HUES48 (cell line): ENCODE data around the gene CASK.

Experiments used
- H3K27ac ChIP-seq: one replicate; pipeline ENCODE4 v1.7.0; 2013; ENCODE audit warnings: low read depth, low read length, inconsistent platforms
- H3K27me3 ChIP-seq: 2 replicates; pipeline ENCODE4 v1.6.1; 2013; ENCODE audit warnings: mild to moderate bottlenecking, low read length; ENCODE audit not compliant: control insufficient read depth, insufficient read depth
- H3K36me3 ChIP-seq: 2 replicates; pipeline ENCODE4 v1.6.1; 2013; ENCODE audit warnings: low read length; ENCODE audit not compliant: control insufficient read depth, insufficient read depth
- H3K4me1 ChIP-seq: 2 replicates; pipeline ENCODE4 v1.6.1; 2013; ENCODE audit warnings: mild to moderate bottlenecking, low read length; ENCODE audit not compliant: control insufficient read depth, insufficient read depth
- H3K4me3 ChIP-seq: 2 replicates; pipeline ENCODE4 v1.5.1; 2013; ENCODE audit warnings: mild to moderate bottlenecking, low read depth, low read length
- H3K9ac ChIP-seq: 2 replicates; pipeline ENCODE4 v1.6.1; 2013; ENCODE audit warnings: mild to moderate bottlenecking, low read depth, low read length, moderate library complexity
- H3K9me3 ChIP-seq: 2 replicates; pipeline ENCODE4 v1.6.1; 2013; ENCODE audit warnings: low read length; ENCODE audit not compliant: control insufficient read depth, insufficient read depth

The CASK gene

DNA sequence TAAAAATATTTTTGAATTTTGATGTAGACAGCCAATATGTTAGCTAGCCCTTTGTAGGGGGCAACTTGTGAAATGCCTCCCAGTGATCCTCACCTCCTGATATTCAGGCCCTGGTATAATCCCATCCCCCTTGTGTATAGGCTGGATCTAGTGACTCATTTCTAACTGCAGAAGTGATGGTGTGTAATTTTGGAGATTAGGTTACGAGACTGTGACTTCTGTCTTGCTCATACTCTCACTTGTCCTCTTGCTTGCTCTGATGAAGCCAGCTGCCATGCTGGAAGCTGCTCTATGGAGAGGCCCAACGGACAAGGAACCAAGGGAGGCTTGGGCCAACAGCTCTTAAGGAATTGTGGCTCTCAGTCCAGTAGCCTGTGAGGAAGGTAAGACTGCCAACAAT, 137.7 kb downstream of the CASK start:
- Histone ChIP-seq H3K9ac (no peak overlapping the region), H3K27me3 (no peaks in the 10 kb centered on the region), H3K4me3 (no peak overlapping the region), H3K9me3 (no peaks in the 10 kb centered on the region), H3K27ac (no peak overlapping the region), H3K4me1 (no peaks in the 10 kb centered on the region), H3K36me3 (peaks cover 19% of the 10 kb centered on the region)

GRCh38 chrX:41781500-41781899, 141.9 kb downstream of the CASK start:
- H3K27ac ChIP-seq: no peak overlapping the region
- H3K9me3 ChIP-seq: no peaks in the 10 kb centered on the region
- no peak overlapping the region for H3K4me3 ChIP-seq
- no peaks in the 10 kb centered on the region for H3K27me3 ChIP-seq
- no peaks in the 10 kb centered on the region for H3K4me1 ChIP-seq
- no peak overlapping the region for H3K9ac ChIP-seq
- peaks cover 12% of the 10 kb centered on the region for H3K36me3 ChIP-seq

DNA sequence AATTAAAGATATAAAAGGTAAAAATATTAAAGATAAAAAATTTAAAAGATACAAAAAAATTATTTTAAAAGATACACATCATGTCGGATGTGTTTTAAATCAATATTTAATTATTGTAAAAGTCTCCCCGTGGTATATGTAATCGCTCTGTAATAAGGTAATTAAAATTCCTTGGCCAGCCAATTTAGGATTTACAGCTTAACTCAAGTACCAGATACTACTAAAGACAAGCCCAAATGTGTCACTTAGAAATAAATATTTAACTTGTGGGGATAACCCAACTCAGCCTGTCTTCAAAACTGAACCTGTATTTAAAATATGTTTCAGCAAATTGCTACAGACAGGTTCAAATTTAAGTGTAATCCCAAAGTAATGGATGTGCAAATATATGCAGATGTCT, 143.4 kb downstream of the CASK start:
- Histone ChIP-seq H3K27ac (no peak overlapping the region), H3K4me3 (no peak overlapping the region), H3K27me3 (no peaks in the 10 kb centered on the region), H3K9ac (no peak overlapping the region), H3K36me3 (no peaks in the 10 kb centered on the region), H3K9me3 (no peaks in the 10 kb centered on the region), H3K4me1 (no peaks in the 10 kb centered on the region)

- Histone ChIP-seq H3K27ac (no peak overlapping the region), H3K27me3 (no peaks in the 10 kb centered on the region), H3K36me3 (no peaks in the 10 kb centered on the region), H3K9me3 (no peaks in the 10 kb centered on the region), H3K9ac (no peak overlapping the region), H3K4me1 (no peaks in the 10 kb centered on the region), H3K4me3 (no peak overlapping the region)
Observed at GRCh38 chrX:41779030-41779564, 144.3 kb downstream of the CASK start.

DNA sequence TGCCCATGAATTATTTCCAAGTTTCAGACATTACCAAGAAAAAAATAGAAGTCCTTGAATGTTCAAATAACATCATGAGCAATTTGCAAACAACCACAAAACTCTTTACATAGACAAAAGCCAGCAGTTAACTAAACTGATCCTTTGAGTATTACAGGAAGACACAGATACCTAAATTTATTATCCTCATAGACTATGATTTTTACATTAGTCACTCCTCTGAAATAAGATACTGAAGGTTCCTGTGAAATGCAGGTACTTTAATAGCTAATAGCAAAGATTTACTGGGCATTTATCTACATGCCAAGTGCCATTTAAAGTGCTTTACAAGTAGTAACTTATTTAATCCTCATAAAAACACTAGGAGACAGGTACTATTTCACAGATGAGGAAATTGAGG, 161.7 kb downstream of the CASK start:
- H3K4me3 ChIP-seq: no peak overlapping the region

GRCh38 chrX:41761169-41761568, 162.2 kb downstream of the CASK start:
- no peaks in the 10 kb centered on the region for H3K36me3 ChIP-seq

More for the DNA sequence above, 161.7 kb downstream of the CASK start:
- H3K9me3 ChIP-seq: no peaks in the 10 kb centered on the region
- H3K4me1 ChIP-seq: peaks cover 13% of the 10 kb centered on the region
- H3K27me3 ChIP-seq: no peaks in the 10 kb centered on the region
- H3K9ac ChIP-seq: no peak overlapping the region
- no peaks in the 10 kb centered on the region for H3K36me3 ChIP-seq
- no peak overlapping the region for H3K27ac ChIP-seq

GRCh38 chrX:41759817-41760216, 163.5 kb downstream of the CASK start:
- Histone ChIP-seq H3K27ac (no peak overlapping the region), H3K9me3 (no peaks in the 10 kb centered on the region), H3K4me1 (peaks cover 13% of the 10 kb centered on the region), H3K36me3 (no peaks in the 10 kb centered on the region), H3K27me3 (no peaks in the 10 kb centered on the region), H3K9ac (no peak overlapping the region), H3K4me3 (no peak overlapping the region)

More at GRCh38 chrX:41761169-41761568, 162.2 kb downstream of the CASK start:
- no peak overlapping the region for H3K9ac ChIP-seq
- H3K27me3 ChIP-seq: no peaks in the 10 kb centered on the region
- no peak overlapping the region for H3K4me3 ChIP-seq
- no peak overlapping the region for H3K27ac ChIP-seq
- H3K4me1 ChIP-seq: peaks cover 13% of the 10 kb centered on the region
- no peaks in the 10 kb centered on the region for H3K9me3 ChIP-seq

DNA sequence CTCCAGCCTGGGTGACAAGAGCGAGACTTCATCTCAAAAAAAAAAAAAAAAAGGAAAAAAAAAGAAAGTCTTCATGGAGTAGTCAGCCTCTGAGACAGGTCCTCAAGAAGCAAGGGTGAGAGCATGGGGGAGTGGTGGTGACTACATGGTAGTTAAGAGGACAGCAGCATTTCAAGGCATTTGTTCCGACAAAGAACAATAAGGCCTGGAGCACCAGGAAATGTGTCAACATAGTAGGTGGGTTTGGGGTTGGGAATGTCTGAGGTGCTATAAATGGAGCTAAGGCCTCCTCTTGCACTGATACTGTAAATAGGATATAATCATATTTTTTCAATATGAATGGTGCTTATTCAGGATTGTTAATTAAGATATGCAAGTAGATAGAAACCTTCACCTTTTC, 165.0 kb downstream of the CASK start:
- no peaks in the 10 kb centered on the region for H3K9me3 ChIP-seq
- no peaks in the 10 kb centered on the region for H3K36me3 ChIP-seq
- no peaks in the 10 kb centered on the region for H3K27me3 ChIP-seq

DNA sequence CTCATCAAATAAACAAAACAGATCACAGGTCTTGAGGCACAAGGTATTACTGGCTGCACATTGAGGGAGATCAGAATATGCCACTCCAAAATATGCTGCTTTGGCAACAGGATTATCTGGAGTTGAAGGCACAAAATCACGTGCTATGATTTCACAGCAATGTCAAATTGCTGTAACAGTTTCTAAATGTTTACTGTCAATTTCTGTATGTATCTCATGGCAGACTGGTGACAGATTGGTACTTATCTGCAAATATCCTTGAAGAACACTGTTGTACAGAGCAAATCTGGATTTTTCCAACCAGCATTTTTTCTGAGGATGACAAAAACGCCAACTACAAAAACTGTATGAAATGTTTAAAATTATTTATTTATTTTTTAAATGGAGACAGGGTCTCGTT, 172.6 kb downstream of the CASK start:
- H3K27me3 ChIP-seq: no peaks in the 10 kb centered on the region

More for the DNA sequence above, 165.0 kb downstream of the CASK start:
- Histone ChIP-seq H3K4me3 (no peak overlapping the region), H3K4me1 (peaks cover 13% of the 10 kb centered on the region), H3K9ac (no peak overlapping the region), H3K27ac (no peak overlapping the region)

GRCh38 chrX:41739871-41740270, 183.5 kb downstream of the CASK start:
- H3K27me3 ChIP-seq: no peaks in the 10 kb centered on the region
- H3K27ac ChIP-seq: no peak overlapping the region
- H3K9ac ChIP-seq: peak overlapping the region; percentile 43; the same call in 1 of the 2 replicates
- H3K9me3 ChIP-seq: no peaks in the 10 kb centered on the region
- H3K4me1 ChIP-seq: peaks cover 32% of the 10 kb centered on the region
- H3K36me3 ChIP-seq: peaks cover 10% of the 10 kb centered on the region; the same call in 1 of the 2 replicates
- H3K4me3 ChIP-seq: no peak overlapping the region; the same call in 1 of the 2 replicates

More for the DNA sequence above, 172.6 kb downstream of the CASK start:
- H3K27ac ChIP-seq: no peak overlapping the region
- H3K36me3 ChIP-seq: no peaks in the 10 kb centered on the region
- H3K4me3 ChIP-seq: no peak overlapping the region
- H3K9me3 ChIP-seq: no peaks in the 10 kb centered on the region
- H3K9ac ChIP-seq: no peak overlapping the region
- H3K4me1 ChIP-seq: no peaks in the 10 kb centered on the region

DNA sequence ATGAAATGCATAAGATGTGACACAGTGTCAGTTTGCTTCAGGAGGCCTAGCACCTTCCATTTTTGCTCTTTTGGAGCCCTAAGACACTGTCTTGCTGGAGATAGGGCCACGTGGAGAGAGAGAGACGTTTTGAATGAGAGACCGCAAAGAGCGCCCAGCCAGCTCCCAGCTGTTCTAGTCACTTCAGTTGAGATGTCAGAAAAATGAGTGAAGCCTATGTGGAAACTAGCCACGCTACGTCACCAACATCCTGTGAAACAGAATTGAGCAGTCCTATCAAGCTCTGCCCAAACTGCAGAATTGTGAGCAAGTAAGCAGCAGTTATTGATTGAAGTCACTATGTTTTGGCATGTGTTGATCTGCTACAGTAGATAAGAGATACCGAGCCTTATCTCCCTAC, 186.3 kb downstream of the CASK start:
- H3K27ac ChIP-seq: no peak overlapping the region

More for the DNA sequence above, 186.3 kb downstream of the CASK start:
- Histone ChIP-seq H3K4me1 (peaks cover 30% of the 10 kb centered on the region), H3K4me3 (no peak overlapping the region), H3K36me3 (no peaks in the 10 kb centered on the region), H3K9ac (no peak overlapping the region), H3K27me3 (no peaks in the 10 kb centered on the region), H3K9me3 (no peaks in the 10 kb centered on the region)
